ENCODE measurements around the gene TEX22.
A peak's percentile ranks its signal among the peaks of the same experiment; 100 is the strongest.

The TEX22 gene

DNA sequence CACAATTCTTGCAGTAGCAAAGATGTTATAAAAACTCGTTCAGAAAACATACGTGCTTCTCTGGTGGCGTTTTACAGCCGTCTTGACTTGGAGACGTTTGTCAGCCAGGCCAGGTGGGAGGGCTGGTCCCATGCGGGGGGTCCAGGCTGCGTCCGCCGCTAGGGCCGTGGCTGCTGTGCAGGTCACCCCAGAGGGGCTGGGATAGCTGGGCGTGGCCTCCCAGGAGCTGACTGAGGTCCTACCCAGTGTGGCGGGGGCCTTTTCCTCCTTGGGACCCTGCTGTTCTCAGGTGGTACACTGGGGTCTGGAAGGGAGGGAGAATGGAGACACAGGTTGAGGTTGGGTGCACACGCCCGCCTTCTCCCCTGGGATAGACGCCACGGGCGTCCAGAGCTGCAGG lies 46.5 kb downstream of the TEX22 start:
- no peak for DNase-seq

- no peak for DNase-seq
These were observed 47.0 kb downstream of the TEX22 start for GRCh38 chr14:105445290-105445689.

- DNase-seq = no peak
These were observed 47.8 kb downstream of the TEX22 start for GRCh38 chr14:105445901-105446845.

DNA sequence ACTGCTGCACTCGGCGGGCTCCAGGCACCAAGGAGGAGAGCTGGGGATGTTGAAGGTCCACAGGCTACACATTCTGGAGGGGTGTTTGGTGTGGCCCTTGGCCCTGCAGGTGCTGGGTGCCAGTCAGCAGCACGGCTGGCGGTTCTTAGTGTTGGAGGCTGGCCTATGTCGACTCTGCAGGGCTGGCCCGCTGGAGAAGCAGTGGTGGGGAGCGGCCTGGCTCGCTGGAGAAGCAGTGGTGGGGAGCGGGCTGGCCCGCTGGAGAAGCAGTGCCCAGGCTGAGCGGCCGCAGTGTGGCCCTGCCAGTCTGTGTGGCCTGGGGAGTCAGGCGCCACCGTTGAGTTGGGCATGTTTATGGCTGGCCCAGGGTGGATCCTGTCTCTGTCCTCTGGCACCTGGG lies 48.6 kb downstream of the TEX22 start:
- no peak for DNase-seq

DNA sequence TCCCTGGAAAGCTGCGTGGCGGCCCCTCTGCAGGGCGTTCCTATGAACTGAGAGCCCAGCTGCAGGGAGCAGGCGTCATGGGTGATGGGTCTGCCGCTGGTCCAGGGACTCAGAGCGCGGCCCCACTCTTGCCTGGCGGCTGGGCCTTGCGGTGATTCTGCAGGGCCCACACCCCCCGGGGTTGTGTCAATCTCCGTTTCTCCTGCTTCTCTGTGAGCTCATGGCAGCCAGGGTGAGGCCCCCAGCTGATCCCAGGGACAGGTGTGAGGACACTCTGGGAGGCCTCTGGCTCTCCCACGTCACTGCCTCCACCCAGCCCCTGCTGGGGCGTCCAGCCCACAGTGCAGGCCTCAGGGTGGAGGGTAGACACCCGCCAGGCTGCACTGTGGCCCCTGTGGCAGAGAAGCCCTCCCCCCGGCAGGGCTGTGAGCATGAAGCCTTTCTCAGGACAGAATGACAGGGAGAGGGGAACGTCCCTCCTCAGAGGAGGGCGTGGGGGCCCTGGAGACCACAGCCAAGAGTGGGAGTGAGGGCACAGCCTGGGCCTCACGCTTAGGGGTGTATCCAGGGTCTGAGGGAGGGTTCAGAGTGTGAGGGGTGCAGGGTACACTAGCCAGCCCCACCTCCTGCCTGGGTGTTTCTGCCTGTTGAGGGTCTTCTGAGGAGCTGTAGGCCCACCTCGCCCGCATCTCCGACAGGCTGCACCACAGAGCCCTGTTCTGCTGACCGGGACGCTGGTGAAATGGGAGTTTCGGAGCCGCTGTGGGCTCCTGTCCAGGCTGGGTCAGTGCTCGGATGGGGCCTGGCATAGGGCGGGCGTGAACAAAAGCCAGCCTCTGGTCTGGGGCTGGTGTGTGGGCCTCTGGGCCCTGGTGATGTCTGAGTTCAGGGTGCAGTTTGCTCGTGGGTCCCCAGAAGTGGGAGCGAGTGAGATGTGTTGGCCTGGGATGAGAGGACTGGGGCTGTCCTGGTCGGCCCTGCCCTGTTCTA lies 49.6 kb downstream of the TEX22 start:
- DNase-seq = no peak

- DNase-seq = peak; percentile 49
These were observed 50.4 kb downstream of the TEX22 start for GRCh38 chr14:105448706-105449111.

GRCh38 chr14:105449276-105450122 lies 51.2 kb downstream of the TEX22 start:
- DNase-seq = no peak

GRCh38 chr14:105450123-105450505 lies 51.8 kb downstream of the TEX22 start:
- no peak for DNase-seq

DNA sequence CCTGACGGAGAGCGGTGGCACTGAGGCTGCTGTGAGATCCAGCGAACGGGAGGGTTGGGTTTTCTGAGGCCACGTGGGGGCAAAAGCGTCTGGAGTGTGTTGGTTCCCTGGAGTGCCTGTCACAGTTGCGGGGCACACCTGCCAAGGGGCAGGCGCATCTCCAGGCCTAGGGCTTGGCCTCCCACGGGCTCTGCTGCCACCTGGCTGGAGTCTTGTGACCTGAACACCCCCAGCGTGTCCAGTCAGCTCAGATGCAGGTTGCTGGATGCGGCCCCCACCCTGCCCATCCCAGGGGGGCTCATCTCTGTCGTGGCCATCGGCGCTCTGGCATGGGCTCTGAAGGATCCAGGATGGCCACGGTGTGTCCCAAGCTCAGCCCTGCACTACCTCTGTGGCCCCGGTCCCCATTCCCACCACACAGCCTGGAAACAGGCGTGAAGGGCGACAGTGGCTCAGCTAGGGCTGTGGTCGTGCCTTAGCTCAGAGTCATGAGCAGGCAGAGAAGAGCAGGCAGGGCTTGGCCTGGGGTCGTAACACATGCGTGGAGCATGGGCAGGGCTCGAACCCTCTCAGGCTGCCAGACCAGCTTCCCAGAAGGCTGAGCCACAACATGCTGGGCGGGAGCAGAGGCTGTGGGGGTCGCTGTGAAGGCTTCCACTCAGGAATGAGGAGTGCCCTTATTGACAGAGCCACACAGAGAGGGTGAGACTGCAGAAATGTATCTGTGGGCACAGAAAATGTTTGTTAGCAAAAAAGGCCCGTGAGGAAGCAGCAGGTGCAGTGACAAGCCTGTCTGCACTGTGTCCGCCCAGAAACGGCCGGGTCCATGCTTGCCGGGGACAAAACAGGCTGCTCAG lies 52.8 kb downstream of the TEX22 start:
- DNase-seq = no peak

GRCh38 chr14:105452963-105453362 lies 54.6 kb downstream of the TEX22 start:
- no peak for DNase-seq

DNA sequence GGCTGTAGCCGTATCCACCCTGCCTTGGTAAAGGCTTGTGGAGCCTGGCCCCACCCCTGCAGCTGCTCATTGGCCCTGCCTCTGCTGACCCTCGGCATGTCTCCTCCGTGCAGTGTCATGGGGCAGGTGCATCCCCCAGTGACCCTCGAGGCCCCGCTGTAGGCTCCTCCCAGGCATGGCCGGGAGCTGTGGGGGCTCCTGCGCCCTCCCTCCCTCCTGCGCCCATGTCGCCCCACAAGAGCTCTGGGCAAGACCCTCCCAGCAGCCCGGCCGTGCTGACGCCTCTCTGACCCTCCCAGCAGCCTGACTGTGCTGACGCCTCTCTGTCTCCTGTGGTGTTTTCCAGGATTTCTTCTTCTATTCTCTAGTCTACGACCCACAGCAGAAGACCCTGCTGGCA lies 55.5 kb downstream of the TEX22 start:
- DNase-seq = no peak

DNA sequence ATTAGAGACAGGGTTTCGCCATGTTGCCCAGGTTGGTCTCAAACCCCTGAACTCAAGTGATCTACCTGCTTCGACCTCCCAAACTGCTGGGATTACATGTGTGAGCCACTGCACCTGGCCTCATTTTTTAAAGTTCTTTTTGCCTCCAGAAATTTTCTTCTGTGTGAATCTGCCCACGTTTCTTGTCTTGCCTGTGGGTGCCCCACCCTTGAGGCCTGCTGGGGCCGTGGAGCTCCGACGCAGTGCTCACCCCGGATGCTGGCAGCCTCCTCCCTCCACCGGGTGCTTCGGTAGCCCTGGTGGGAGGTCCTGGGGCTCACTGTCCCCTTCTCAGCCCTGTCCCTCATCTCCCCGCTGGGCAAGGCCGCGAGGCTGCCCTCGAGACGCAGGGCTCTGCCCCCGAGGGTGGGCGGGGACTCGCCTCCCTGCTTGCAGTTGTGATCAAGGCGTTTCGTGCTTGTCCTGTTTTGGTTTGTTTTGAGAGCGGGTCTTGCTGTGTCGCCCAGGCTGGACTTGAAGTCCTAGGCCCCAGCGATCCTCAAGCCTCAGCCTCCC lies 56.8 kb downstream of the TEX22 start:
- DNase-seq = no peak

GRCh38 chr14:105455766-105456660 lies 57.7 kb downstream of the TEX22 start:
- DNase-seq = no peak

- no peak for DNase-seq
These were observed 58.6 kb downstream of the TEX22 start for GRCh38 chr14:105456736-105457617.

DNA sequence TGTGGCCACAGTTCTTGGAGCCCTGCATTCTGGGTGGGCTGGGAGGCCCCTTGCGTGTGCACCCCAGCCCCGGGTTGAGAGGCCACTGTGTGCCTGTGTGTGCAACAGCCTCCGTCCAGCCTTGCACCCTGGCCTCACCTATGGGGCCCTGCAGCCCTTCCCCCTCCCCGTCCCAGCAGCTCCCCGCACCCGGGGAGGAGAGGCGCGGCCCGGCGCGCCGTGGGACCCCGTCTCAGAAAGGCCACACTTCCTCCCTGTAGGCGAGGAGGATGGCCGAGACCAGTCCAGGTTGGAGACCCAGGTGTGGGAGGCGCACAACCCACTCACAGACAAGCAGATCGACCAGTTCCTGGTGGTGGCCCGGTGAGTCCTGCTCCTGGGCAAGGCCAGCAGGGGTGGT lies 59.7 kb downstream of the TEX22 start:
- DNase-seq = no peak

GRCh38 chr14:105458571-105458970 lies 60.2 kb downstream of the TEX22 start:
- DNase-seq = no peak

GRCh38 chr14:105460116-105460515 lies 61.8 kb downstream of the TEX22 start:
- no peak for DNase-seq

DNA sequence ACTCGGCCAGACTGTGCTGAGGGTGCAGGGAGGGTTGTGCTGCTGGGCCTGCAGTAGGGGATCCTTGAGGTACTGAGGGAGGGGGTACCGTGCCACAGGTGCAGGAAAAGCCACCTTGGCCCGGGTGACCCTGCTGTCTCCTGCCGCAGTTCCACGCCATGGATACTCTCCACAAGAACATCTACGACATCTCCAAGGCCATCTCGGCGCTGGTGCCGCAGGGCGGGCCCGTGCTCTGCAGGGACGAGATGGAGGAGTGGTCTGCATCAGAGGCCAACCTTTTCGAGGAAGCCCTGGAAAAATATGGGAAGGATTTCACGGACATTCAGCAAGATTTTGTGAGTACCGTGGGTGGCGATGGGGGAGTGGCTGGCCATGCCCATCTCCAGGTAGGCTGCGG lies 62.3 kb downstream of the TEX22 start:
- DNase-seq = no peak

- DNase-seq = no peak
These were observed 63.6 kb downstream of the TEX22 start for GRCh38 chr14:105461903-105462302.

All from activated effector memory CD4-positive, alpha-beta T cell treated with Interleukin-2 at 50 U/mL for 16 hours (primary cell).